Astrocyte (in vitro differentiated cells and primary cell): ENCODE measurements around the gene PIK3CB.

Experiments used
- EZH2 ChIP-seq: IDR thresholded peaks from 2 replicates; pipeline ENCODE4 v1.6.1; 2012; ENCODE audit warnings: mild to moderate bottlenecking, low read length, inconsistent platforms; ENCODE audit not compliant: insufficient read depth
- TF ChIP-seq, protein P1 (sequence below): IDR thresholded peaks from 2 replicates; pipeline ENCODE4 v1.5.1; 2011; ENCODE audit warnings: low read depth, mild to moderate bottlenecking, inconsistent platforms, low read length, moderate library complexity; ENCODE audit not compliant: insufficient read depth

DNA sequence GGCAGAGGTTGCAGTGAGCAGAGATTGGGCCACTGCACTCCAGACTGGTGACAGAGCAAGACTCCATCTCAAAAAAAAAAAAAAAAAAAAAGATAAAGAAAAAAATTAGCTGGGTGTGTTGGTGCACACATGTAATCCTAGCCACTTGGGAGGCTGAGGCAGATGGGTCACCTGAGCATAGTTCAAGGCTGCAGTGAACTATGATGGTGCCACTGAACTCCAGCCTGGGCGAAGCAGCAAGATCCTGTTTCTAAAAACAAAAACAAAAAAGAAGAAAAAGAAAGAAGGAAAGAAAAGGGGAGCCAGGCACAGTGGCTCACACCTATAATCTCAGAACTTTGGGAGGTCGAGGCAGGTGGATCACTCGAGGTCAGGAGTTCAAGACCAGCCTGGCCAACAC is 32.9 kb downstream of the PIK3CB start:
- TF ChIP-seq, protein P1, sequence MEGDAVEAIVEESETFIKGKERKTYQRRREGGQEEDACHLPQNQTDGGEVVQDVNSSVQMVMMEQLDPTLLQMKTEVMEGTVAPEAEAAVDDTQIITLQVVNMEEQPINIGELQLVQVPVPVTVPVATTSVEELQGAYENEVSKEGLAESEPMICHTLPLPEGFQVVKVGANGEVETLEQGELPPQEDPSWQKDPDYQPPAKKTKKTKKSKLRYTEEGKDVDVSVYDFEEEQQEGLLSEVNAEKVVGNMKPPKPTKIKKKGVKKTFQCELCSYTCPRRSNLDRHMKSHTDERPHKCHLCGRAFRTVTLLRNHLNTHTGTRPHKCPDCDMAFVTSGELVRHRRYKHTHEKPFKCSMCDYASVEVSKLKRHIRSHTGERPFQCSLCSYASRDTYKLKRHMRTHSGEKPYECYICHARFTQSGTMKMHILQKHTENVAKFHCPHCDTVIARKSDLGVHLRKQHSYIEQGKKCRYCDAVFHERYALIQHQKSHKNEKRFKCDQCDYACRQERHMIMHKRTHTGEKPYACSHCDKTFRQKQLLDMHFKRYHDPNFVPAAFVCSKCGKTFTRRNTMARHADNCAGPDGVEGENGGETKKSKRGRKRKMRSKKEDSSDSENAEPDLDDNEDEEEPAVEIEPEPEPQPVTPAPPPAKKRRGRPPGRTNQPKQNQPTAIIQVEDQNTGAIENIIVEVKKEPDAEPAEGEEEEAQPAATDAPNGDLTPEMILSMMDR = no peak
- no peak for TF ChIP-seq EZH2
